Spleen (tissue), 7 donors: ENCODE results near the gene ZC3H12D.

Experiments
- POLR2A ChIP-seq, 3 donors: fragments of 450-650 bp; IDR thresholded peaks; one replicate each; pipeline ENCODE4 v1.5.1; 2017; ENCODE audit warnings: antibody characterized with exemption in 3 of 3, mild to moderate bottlenecking in 1 of 3
- TF ChIP-seq, protein P1 (sequence below), 11 experiments: fragments of 200-600 bp in 7 of 11; fragments of 450-650 bp in 4 of 11; sonication (generic) in 4 of 11; IDR thresholded peaks in 8 of 11; conservative IDR thresholded peaks in 3 of 11; 1 replicate in 7 of 11; 2 replicates in 4 of 11; pipeline versions ENCODE4 v1.4.0 to v1.8.0; 2016 to 2021; ENCODE audit warnings: antibody characterized with exemption in 11 of 11, inconsistent platforms in 4 of 11, mild to moderate bottlenecking in 1 of 11
- donor health status: DM: no; HTN: no; CAD: no; lungs with moderate emphysema.
- donor health status: DM: no; HTN: no; CAD: no.
- donor health status: DM: no; HTN: no; CAD: no.

DNA sequence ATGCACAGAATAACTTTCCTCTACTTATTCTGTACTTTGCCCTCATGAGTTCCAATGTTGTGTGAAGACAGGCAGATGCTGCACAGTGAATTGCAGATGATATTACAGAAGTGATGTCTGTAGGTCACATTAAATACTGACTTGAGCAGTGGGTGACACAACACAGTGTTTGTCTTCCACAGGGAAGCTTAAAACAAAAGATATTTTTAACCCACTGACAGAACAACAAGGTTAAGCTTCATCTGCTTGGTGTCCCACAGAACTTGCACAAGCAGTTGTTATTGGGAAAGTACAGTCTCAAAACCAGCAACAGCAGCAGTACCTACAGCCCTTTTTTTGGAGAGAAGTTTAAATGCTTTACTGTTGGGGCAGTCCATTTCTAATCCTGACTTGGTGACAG is 74.3 kb downstream of the ZC3H12D start:
- TF ChIP-seq, protein P1, sequence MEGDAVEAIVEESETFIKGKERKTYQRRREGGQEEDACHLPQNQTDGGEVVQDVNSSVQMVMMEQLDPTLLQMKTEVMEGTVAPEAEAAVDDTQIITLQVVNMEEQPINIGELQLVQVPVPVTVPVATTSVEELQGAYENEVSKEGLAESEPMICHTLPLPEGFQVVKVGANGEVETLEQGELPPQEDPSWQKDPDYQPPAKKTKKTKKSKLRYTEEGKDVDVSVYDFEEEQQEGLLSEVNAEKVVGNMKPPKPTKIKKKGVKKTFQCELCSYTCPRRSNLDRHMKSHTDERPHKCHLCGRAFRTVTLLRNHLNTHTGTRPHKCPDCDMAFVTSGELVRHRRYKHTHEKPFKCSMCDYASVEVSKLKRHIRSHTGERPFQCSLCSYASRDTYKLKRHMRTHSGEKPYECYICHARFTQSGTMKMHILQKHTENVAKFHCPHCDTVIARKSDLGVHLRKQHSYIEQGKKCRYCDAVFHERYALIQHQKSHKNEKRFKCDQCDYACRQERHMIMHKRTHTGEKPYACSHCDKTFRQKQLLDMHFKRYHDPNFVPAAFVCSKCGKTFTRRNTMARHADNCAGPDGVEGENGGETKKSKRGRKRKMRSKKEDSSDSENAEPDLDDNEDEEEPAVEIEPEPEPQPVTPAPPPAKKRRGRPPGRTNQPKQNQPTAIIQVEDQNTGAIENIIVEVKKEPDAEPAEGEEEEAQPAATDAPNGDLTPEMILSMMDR (IDR thresholded peaks at IDR 0.05 in 8 of 11, conservative IDR thresholded peaks at IDR 0.05 in 3 of 11) = no peak
- no peak for TF ChIP-seq POLR2A (IDR thresholded peaks at IDR 0.05)
